Trophoblast cell (in vitro differentiated cells and primary cell): ENCODE results near the gene EIF4G3.

Experiments
- DNase-seq, 2 donors: peaks; one replicate each; pipeline ENCODE4 v3.0.0-alpha.2; 2016
- H2AFZ ChIP-seq: 2 replicates; pipeline ENCODE4 v1.6.1; 2013; ENCODE audit warnings: low read length, moderate library complexity, mild to moderate bottlenecking; ENCODE audit not compliant: insufficient read depth, poor library complexity
- H2AK5ac ChIP-seq: 2 replicates; pipeline ENCODE4 v1.6.1; 2013; ENCODE audit warnings: mild to moderate bottlenecking, low read length
- H2BK120ac ChIP-seq: 2 replicates; pipeline ENCODE4 v1.6.1; 2013; ENCODE audit warnings: low read length, mild to moderate bottlenecking, moderate library complexity; ENCODE audit not compliant: insufficient read depth, poor library complexity
- H2BK12ac ChIP-seq: 2 replicates; pipeline ENCODE4 v1.6.1; 2013; ENCODE audit warnings: mild to moderate bottlenecking, low read length, moderate library complexity
- H2BK5ac ChIP-seq: 2 replicates; pipeline ENCODE4 v1.6.1; 2013; ENCODE audit warnings: low read length, low read depth, moderate library complexity, mild to moderate bottlenecking; ENCODE audit not compliant: poor library complexity
- H3K14ac ChIP-seq: 2 replicates; pipeline ENCODE4 v1.6.1; 2013; ENCODE audit warnings: mild to moderate bottlenecking, low read length
- H3K18ac ChIP-seq: 2 replicates; pipeline ENCODE4 v1.6.1; 2013; ENCODE audit warnings: mild to moderate bottlenecking, low read length
- H3K23ac ChIP-seq: 2 replicates; pipeline ENCODE4 v1.6.1; 2013; ENCODE audit warnings: low read length
- H3K27ac ChIP-seq: 2 replicates; pipeline ENCODE4 v1.5.1; 2013; ENCODE audit warnings: low read depth, mild to moderate bottlenecking, inconsistent platforms, low read length, moderate library complexity
- H3K27me3 ChIP-seq: 2 replicates; pipeline ENCODE4 v1.6.1; 2013; ENCODE audit warnings: inconsistent platforms, mild to moderate bottlenecking, low read length, moderate library complexity; ENCODE audit not compliant: insufficient read depth
- H3K36me3 ChIP-seq, 2 experiments: 1 replicate in 1 of 2; 2 replicates in 1 of 2; pipeline ENCODE4 v1.6.1; 2013; ENCODE audit warnings: low read length in 2 of 2, mild to moderate bottlenecking in 2 of 2, moderate library complexity in 1 of 2; ENCODE audit not compliant: insufficient read depth in 2 of 2, control insufficient read depth in 1 of 2
- H3K4ac ChIP-seq: 2 replicates; pipeline ENCODE4 v1.6.1; 2013; ENCODE audit warnings: low read depth, mild to moderate bottlenecking, low read length, moderate library complexity
- H3K4me1 ChIP-seq, 2 experiments: 1 replicate in 1 of 2; 2 replicates in 1 of 2; pipeline ENCODE4 v1.6.1; 2013; ENCODE audit warnings: low read length in 2 of 2, mild to moderate bottlenecking in 2 of 2, moderate library complexity in 1 of 2; ENCODE audit not compliant: insufficient read depth in 2 of 2, control insufficient read depth in 1 of 2
- H3K4me2 ChIP-seq: 2 replicates; pipeline ENCODE4 v1.6.1; 2013; ENCODE audit warnings: inconsistent platforms, mild to moderate bottlenecking, low read length, moderate library complexity
- H3K4me3 ChIP-seq: 2 replicates; pipeline ENCODE4 v1.5.1; 2013; ENCODE audit warnings: mild to moderate bottlenecking, low read depth, low read length, inconsistent platforms
- H3K79me1 ChIP-seq: one replicate; pipeline ENCODE4 v1.6.1; 2013; ENCODE audit warnings: low read length
- H3K79me2 ChIP-seq: 2 replicates; pipeline ENCODE4 v1.6.1; 2013; ENCODE audit warnings: low read length, mild to moderate bottlenecking; ENCODE audit not compliant: control insufficient read depth, insufficient read depth, poor library complexity
- H3K9ac ChIP-seq: 2 replicates; pipeline ENCODE4 v1.6.1; 2013; ENCODE audit warnings: mild to moderate bottlenecking, low read length
- H3K9me3 ChIP-seq: 2 replicates; pipeline ENCODE4 v1.6.1; 2013; ENCODE audit warnings: low read depth, mild to moderate bottlenecking, control low read depth, inconsistent platforms, low read length; ENCODE audit not compliant: insufficient read depth
- H4K12ac ChIP-seq: 2 replicates; pipeline ENCODE4 v1.6.1; 2013; ENCODE audit warnings: low read depth, mild to moderate bottlenecking, low read length, moderate library complexity
- H4K8ac ChIP-seq: 2 replicates; pipeline ENCODE4 v1.6.1; 2013; ENCODE audit warnings: low read depth, mild to moderate bottlenecking, low read length, moderate library complexity
- H4K91ac ChIP-seq: one replicate; pipeline ENCODE4 v1.6.1; 2013; ENCODE audit warnings: low read depth, mild to moderate bottlenecking, low read length, moderate library complexity
- WGBS: extraction: QIAGEN DNeasy Blood & Tissue Kit; methylation state at CpG from one replicate; pipeline ENCODE4 v1.1.7; 2013; ENCODE audit warnings: missing lambda C conversion rate; ENCODE audit not compliant: insufficient read length, insufficient coverage; ENCODE audit errors: extremely low coverage; 5-methylcytosine and 5-hydroxymethylcytosine counted together

Gene EIF4G3

DNA sequence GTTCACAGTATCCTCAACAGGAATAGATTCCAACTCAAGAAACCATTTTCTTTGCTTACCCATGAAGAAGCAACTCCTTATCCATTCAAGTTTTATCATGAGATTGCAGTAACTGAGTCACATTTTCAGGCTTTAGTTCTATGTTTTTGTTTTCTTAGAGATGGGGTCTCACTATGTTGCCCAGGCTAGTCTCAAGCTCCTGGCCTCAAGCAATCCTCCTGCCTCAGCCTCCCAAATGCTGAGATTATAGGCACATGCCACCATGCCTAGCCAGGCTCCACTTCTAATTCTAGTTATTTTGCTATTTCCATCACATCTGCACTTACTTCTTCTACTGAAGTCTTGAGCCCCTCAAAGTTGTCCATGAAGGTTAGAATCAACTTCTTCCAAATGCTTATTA is 246.3 kb downstream of the EIF4G3 start:
- Histone ChIP-seq H2AFZ (no peak overlapping the region), H3K79me1 (no peaks in the 10 kb centered on the region)

DNA sequence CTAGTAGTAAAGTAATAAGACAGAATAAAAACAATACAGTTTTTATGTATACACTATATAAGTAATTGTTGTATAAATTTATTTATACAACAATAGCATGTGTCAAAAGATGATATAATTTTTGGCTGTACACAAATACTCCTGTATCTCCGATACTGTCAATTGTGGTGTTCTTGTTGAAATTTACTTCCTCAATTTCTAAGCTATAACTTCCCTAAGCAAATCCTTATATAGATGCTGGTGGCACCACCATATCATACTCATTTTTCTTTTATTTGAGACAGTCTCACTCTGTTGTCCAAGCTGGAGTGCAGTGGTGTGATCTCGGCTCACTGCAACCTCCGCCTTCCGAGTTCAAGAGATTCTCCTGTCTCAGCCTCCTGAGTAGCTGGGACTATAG is 248.6 kb downstream of the EIF4G3 start:
- Histone ChIP-seq H3K79me1 (no peaks in the 10 kb centered on the region), H3K9ac (no peak overlapping the region), H2BK120ac (no peak overlapping the region), H3K27ac (no peak overlapping the region), H3K4me2 (no peak overlapping the region), H4K8ac (no peak overlapping the region), H4K12ac (no peak overlapping the region), H3K4me1 (no peaks in the 10 kb centered on the region), H3K18ac (no peak overlapping the region), H2BK12ac (no peak overlapping the region), H3K79me2 (no peaks in the 10 kb centered on the region), H3K27me3 (no peaks in the 10 kb centered on the region), H2BK5ac (no peak overlapping the region), H2AK5ac (no peak overlapping the region), H4K91ac (no peak overlapping the region), H3K4me3 (no peak overlapping the region), H3K14ac (no peak overlapping the region), H3K9me3 (no peaks in the 10 kb centered on the region), H3K23ac (no peak overlapping the region), H2AFZ (no peak overlapping the region), H3K36me3 (no peaks in the 10 kb centered on the region), H3K4ac (no peak overlapping the region)
- no CpG with 5 or more reads among the region's 4 CpGs for WGBS
- no peak for DNase-seq

More for the DNA sequence above, 246.3 kb downstream of the EIF4G3 start:
- H3K9me3 ChIP-seq = no peaks in the 10 kb centered on the region
- no peak overlapping the region for H3K9ac ChIP-seq
- H3K4me1 ChIP-seq = no peaks in the 10 kb centered on the region
- no peak overlapping the region for H3K18ac ChIP-seq
- H3K23ac ChIP-seq = no peak overlapping the region
- no peak overlapping the region for H3K4me3 ChIP-seq
- no peaks in the 10 kb centered on the region for H3K79me2 ChIP-seq
- H2BK120ac ChIP-seq = no peak overlapping the region
- no peak overlapping the region for H3K27ac ChIP-seq
- H2BK12ac ChIP-seq = no peak overlapping the region
- no peaks in the 10 kb centered on the region for H3K36me3 ChIP-seq
- H3K4me2 ChIP-seq = no peak overlapping the region
- no peak overlapping the region for H4K8ac ChIP-seq
- H3K14ac ChIP-seq = no peak overlapping the region
- no peak overlapping the region for H2BK5ac ChIP-seq
- H3K4ac ChIP-seq = no peak overlapping the region
- no peak overlapping the region for H4K91ac ChIP-seq
- H3K27me3 ChIP-seq = no peaks in the 10 kb centered on the region
- H2AK5ac ChIP-seq = no peak overlapping the region
- DNase-seq = no peak
- no peak overlapping the region for H4K12ac ChIP-seq

DNA sequence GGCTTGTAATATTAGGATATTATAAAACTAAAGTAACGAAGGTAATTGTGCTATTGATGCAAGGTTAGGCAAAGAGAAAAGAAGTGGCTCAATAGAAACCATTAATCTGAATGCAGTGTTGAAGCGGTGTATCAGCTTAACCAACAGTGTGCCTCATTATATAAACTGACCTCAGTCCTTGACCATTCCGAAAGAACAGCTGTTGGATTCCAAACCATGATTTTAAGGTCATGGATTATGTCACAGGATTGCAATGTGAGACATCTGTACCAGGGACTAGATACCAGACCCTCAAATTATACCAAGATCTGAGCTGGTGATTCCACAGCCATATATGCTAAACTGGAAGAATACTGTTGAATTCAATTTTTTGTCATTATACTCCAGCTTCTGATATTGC is 255.4 kb downstream of the EIF4G3 start:
- Histone ChIP-seq H3K79me1 (no peaks in the 10 kb centered on the region), H3K4me3 (no peak overlapping the region), H3K27ac (no peak overlapping the region), H3K27me3 (no peaks in the 10 kb centered on the region), H2AFZ (no peak overlapping the region), H3K9ac (no peak overlapping the region), H3K79me2 (no peaks in the 10 kb centered on the region), H2BK12ac (no peak overlapping the region), H3K4ac (no peak overlapping the region), H3K4me1 (no peaks in the 10 kb centered on the region), H3K18ac (no peak overlapping the region), H3K36me3 (peaks cover 0 to 4% of the 10 kb centered on the region in 2 experiments), H4K8ac (no peak overlapping the region), H2AK5ac (no peak overlapping the region), H3K9me3 (no peaks in the 10 kb centered on the region), H4K91ac (no peak overlapping the region), H2BK120ac (no peak overlapping the region), H4K12ac (no peak overlapping the region), H3K23ac (no peak overlapping the region), H2BK5ac (no peak overlapping the region), H3K4me2 (no peak overlapping the region), H3K14ac (no peak overlapping the region)
- no CpG with 5 or more reads among the region's 3 CpGs for WGBS
- DNase-seq = no peak

DNA sequence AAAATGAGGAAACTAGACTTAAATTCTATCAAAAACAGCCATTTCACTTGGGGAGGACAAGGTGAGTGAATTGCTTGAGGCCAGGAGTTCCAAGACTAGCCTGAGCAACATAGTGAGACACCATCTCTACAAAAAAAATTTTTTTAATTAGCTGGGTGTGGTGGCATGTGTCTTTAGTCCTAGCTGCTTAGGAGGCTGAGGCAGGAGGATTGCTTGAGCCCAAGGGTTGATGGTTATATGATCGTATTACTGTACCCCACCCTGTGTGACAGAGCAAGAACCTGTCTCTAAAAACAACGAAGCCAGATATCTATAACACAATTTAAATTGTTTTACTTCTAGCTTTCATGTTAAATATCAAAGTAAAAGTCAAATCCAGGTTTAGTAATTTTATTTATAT is 263.5 kb downstream of the EIF4G3 start:
- Histone ChIP-seq H3K9me3 (no peaks in the 10 kb centered on the region), H2BK5ac (no peak overlapping the region), H3K27ac (no peak overlapping the region), H3K27me3 (no peaks in the 10 kb centered on the region), H3K4me2 (no peak overlapping the region), H3K79me1 (no peaks in the 10 kb centered on the region), H2BK12ac (no peak overlapping the region), H3K14ac (no peak overlapping the region), H2AK5ac (no peak overlapping the region), H3K9ac (no peak overlapping the region), H2AFZ (no peak overlapping the region), H3K4ac (no peak overlapping the region), H3K23ac (no peak overlapping the region), H3K18ac (no peak overlapping the region), H4K8ac (no peak overlapping the region), H4K91ac (no peak overlapping the region), H3K4me1 (no peaks in the 10 kb centered on the region), H3K79me2 (no peaks in the 10 kb centered on the region), H3K4me3 (no peak overlapping the region), H2BK120ac (no peak overlapping the region), H3K36me3 (peaks cover 0 to 2% of the 10 kb centered on the region in 2 experiments), H4K12ac (no peak overlapping the region)
- DNase-seq = no peak
- no CpG with 5 or more reads among the region's 2 CpGs for WGBS
